Measurements from ENCODE around the gene SORL1. TPM values are rescaled to one million over a fixed set of nuclear protein-coding genes. Genes with fewer than 3 reads are reported as not detected.

Gene SORL1
- total and polyA plus RNA-seq, 2 of the 13 experiments (the other 11 are each of a cell fraction or from before 2014, with no cell fraction given) = 21.3 to 148 TPM

GRCh38 chr11:121561240-121561639, 109.1 kb downstream of the SORL1 start:
- peaks cover 79% of the 10 kb centered on the region for H3K4me1 ChIP-seq (ENCODE audit: insufficient read depth, low read length)
- no TSS peak for BruUV-seq (replicated peaks)
- H3K36me3 ChIP-seq (replicated peaks in 1 of 2; ENCODE audit: control insufficient read depth in 1 of 2, insufficient read depth in 2 of 2, low read length in 2 of 2) = peaks cover 20 to 47% of the 10 kb centered on the region in 2 experiments
- intact Hi-C loops (cut with micrococcal nuclease; ENCODE audit: unreplicated experiment) (no loop called here), in situ Hi-C loops (cut with HindIII; ENCODE audit: extremely low pct_ligation_motif_present, low pct_unique_long_range_greater_than_20kb) (loop anchor here (5.0 kb wide), 1 partner anchor 109 kb away; the partner anchor contains the start of genes SORL1 and SORL1-AS1)
- H4K20me1 ChIP-seq (ENCODE audit: insufficient read depth, low read length) = no peaks in the 10 kb centered on the region
- H3K9ac ChIP-seq (ENCODE audit: insufficient read depth, low read depth, low read length) = no peak overlapping the region; the same call in 1 of the 2 replicates
- no peak overlapping the region for H3K4me2 ChIP-seq (ENCODE audit: low read depth, low read length)
- H3K4me3 ChIP-seq (replicated peaks in 1 of 3; ENCODE audit: insufficient read depth in 1 of 3, low read depth in 2 of 3, low read length in 3 of 3) = no peak overlapping the region
- DNase-seq (ENCODE audit: low spot score) = no peak
- no peak for FAIRE-seq
- ATAC-seq = peak; percentile 3; the same call in 2 of the 3 replicates
- ChIA-PET POLR2A (no interaction called here), CTCF (ENCODE audit: low intra/inter-chr PET ratio, low total read pairs) (no interaction called here)
- 68% methylated on average over 5 of the region's 5 CpGs for WGBS (ENCODE audit: low lambda C conversion rate)
- no peaks in the 10 kb centered on the region for H3K9me3 ChIP-seq (ENCODE audit: low read length)
- H2AFZ ChIP-seq (ENCODE audit: low read length) = no peak overlapping the region
- peaks cover 5% of the 10 kb centered on the region for H3K79me2 ChIP-seq (ENCODE audit: insufficient read depth, low read length)
- no peaks in the 10 kb centered on the region for H3K27me3 ChIP-seq (ENCODE audit: control insufficient read depth in 1 of 2, insufficient read depth in 2 of 2, low read length in 2 of 2)
- H3K27ac ChIP-seq (ENCODE audit: extremely low read length, insufficient read depth, low read length) = peak overlapping the region; percentile 62
- TF ChIP-seq FOSL1 (CRISPR knock-in tag; IDR thresholded peaks at IDR 0.05; ENCODE audit: borderline replicate concordance) (0 out of 2 replicates have a peak, but pooled peaks have one; percentile 6), STAT5B (CRISPR knock-in tag; IDR thresholded peaks at IDR 0.05) (no peak), ZNF687 (CRISPR knock-in tag; IDR thresholded peaks at IDR 0.05) (peak; percentile 57), HHEX (CRISPR knock-in tag; IDR thresholded peaks at IDR 0.05) (no peak), POLR2A (IDR thresholded peaks at IDR 0.05; ENCODE audit: insufficient read depth in 1 of 2, low read depth in 2 of 2, low read length in 2 of 2) (no peak), ZBTB2 (CRISPR knock-in tag; IDR thresholded peaks at IDR 0.05; ENCODE audit: low read depth) (no peak), MXD1 (CRISPR knock-in tag; IDR thresholded peaks at IDR 0.05) (no peak), IRX3 (CRISPR knock-in tag; IDR thresholded peaks at IDR 0.05; ENCODE audit: borderline replicate concordance, low read depth) (no peak), ZNF318 (CRISPR knock-in tag; IDR thresholded peaks at IDR 0.05) (no peak), TARDBP (CRISPR knock-in tag; IDR thresholded peaks at IDR 0.05) (no peak)

All from HepG2 (cell line).